Measurements from ENCODE around the gene MCM3AP.

Gene MCM3AP

DNA sequence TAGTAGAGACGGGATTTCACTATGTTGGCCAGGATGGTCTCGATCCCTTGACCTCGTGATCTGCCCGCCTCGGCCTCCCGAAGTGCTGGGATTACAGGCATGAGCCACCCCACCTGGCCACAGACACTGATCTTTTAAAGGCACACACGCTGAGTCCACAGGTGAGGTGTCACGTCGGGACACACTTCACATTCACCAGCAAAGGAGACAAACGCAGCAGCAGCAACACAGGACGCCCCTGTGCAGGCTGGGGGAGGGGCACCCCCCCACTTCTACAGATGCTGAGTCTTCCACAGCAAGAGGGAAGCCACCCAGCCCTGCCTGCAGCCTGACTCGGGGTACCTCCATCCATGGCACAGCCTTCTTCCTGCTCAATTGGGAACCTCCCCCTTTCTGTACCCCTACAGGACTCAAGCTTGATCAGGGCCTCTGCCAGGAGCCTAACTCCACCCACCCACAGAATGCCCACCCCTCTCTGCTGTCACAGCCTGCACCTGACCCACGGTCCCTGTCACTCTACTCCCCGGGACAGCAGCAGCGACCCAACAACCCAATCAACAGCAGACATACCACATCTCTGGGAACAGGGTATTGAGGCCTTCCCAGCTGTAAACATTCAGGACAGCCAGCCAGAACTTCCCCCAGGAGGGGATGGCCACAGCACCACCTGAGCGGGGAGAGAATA lies 66.4 kb downstream of the MCM3AP start:
- TF ChIP-seq, protein P1, sequence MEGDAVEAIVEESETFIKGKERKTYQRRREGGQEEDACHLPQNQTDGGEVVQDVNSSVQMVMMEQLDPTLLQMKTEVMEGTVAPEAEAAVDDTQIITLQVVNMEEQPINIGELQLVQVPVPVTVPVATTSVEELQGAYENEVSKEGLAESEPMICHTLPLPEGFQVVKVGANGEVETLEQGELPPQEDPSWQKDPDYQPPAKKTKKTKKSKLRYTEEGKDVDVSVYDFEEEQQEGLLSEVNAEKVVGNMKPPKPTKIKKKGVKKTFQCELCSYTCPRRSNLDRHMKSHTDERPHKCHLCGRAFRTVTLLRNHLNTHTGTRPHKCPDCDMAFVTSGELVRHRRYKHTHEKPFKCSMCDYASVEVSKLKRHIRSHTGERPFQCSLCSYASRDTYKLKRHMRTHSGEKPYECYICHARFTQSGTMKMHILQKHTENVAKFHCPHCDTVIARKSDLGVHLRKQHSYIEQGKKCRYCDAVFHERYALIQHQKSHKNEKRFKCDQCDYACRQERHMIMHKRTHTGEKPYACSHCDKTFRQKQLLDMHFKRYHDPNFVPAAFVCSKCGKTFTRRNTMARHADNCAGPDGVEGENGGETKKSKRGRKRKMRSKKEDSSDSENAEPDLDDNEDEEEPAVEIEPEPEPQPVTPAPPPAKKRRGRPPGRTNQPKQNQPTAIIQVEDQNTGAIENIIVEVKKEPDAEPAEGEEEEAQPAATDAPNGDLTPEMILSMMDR (IDR thresholded peaks at IDR 0.05; ENCODE audit: insufficient read depth, low read length, missing control alignments) = no peak
- POLR2A ChIA-PET = no interaction called here
- no peak overlapping the region for H3K4me3 ChIP-seq (ENCODE audit: low read depth, low read length)
- CTCF ChIA-PET = interaction anchor here (1.2 to 1.3 kb wide), 2 partner anchors 11 to 66 kb away, joined by 3 read pairs; no protein-coding TSS in a partner anchor
- no peak for DNase-seq (ENCODE audit: low read depth, low spot score)

DNA sequence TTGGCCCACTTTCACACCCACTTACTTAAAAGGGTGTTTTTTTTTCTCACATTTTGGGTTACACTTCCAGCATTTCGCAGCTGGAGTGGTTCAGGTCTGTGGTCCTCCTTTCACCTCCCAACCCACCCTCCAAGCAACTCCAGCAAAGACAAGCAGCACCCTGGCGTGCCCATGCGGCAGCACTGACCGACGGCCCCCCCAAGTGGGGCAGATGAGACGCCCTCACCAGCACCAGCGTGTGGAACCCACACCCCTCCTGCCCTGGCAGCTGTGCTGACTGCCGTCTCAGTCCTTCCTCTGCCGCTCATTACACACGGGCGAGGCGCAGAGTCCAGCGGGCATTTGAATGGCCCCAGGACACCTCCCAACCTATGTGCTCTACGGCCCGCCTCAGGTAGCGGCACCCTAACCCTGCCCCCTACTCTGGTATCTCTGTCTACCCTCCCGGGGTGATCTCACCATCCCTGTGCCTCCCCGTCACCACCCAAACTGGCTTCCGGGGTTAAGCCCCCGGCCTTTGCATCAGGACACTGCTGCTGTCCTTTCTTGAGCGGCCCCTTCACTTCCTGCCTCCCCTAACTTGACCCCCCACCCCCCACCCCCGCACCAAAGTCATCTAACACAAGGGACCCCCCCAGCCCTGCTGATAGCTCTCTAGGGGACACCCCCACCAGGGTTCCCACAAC lies 67.8 kb downstream of the MCM3AP start:
- ChIA-PET POLR2A (no interaction called here), CTCF (no interaction called here)
- no peak for DNase-seq (ENCODE audit: low read depth, low spot score)
- no peak overlapping the region for H3K4me3 ChIP-seq (ENCODE audit: low read depth, low read length)
- TF ChIP-seq, protein P1 (IDR thresholded peaks at IDR 0.05; ENCODE audit: insufficient read depth, low read length, missing control alignments) = no peak

DNA sequence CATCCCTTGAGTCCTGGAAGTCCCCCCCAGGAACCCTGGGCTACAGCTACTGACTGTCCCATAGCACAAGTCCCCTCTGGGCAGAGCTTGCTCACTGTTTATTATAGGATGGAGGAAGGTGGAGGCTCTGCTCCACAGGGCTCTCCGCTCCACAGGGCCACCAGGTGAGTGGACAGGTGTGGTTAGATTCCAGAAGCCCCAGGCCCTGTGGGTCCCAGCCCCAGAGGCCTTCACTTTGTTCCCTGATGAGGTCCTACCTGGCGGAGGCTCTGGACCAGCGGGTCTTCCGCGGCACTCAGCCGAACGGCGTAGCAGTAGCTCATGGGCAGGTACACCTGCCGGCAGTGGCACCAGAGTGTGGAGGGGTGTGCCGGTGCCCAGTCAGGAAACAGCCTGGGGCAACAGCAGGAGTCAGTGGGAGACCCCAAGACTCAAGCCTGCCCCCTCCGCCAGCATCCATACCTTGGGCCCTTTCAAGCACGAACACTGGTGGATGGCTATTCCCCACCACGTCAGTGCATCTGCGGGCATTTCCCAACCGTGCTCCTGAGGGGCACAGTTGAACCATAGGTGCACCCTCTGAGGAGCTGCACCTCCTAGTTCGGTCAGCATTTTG lies 69.2 kb downstream of the MCM3AP start:
- no peak for DNase-seq (ENCODE audit: low read depth, low spot score)
- CTCF ChIA-PET = interaction anchor here (1.5 to 2.3 kb wide), 3 partner anchors 9 to 63 kb away, joined by 6 to 8 read pairs (median 8); partner anchors contain the start of gene LSS
- H3K4me3 ChIP-seq (ENCODE audit: low read depth, low read length) = no peak overlapping the region
- POLR2A ChIA-PET = interaction anchor here (0.7 kb wide), 1 partner anchor 103 kb away, joined by 4 read pairs; no protein-coding TSS in a partner anchor
- TF ChIP-seq, protein P1 (IDR thresholded peaks at IDR 0.05; ENCODE audit: insufficient read depth, low read length, missing control alignments) = no peak

DNA sequence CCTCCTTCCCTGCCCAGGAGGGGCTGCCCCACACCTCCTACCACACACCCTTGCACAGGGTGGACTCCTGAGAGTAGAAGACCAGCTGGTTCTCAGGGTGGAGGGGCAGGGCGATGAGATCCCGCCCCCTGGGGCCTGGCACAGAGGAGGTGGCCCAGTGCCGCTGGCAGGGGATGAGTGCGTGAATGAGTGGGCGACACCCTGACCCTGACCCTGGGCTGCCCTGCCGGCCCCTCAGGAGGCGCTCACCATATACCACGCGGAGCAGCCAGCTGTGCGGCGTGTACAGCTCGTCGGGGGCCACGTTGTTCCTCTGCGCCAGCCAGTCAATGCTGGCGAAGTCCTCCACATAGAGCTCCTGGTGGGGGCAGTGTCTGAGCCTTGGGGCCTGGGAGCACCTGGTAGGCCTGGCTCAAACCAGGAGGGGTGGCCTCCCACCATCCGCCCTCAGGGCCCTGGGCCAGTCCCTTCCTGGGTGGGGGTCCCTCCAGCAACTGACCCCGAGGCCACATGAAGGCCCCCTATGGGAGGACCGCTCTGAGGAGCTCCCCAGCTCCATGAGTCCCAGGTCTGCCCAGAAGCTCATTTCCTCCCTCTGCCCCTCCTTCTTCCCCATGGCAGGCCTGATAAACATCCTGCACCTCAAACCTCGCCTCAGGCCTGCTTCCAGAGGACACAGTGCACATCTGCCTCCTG lies 69.8 kb downstream of the MCM3AP start:
- ChIA-PET CTCF (interaction anchor here (1.4 to 2.3 kb wide), 4 partner anchors 10 to 62 kb away, joined by 3 to 8 read pairs (median 7); partner anchors contain the start of gene LSS), POLR2A (no interaction called here)
- no peak overlapping the region for H3K4me3 ChIP-seq (ENCODE audit: low read depth, low read length)
- no peak for DNase-seq (ENCODE audit: low read depth, low spot score)
- TF ChIP-seq, protein P1 (IDR thresholded peaks at IDR 0.05; ENCODE audit: insufficient read depth, low read length, missing control alignments) = no peak

DNA sequence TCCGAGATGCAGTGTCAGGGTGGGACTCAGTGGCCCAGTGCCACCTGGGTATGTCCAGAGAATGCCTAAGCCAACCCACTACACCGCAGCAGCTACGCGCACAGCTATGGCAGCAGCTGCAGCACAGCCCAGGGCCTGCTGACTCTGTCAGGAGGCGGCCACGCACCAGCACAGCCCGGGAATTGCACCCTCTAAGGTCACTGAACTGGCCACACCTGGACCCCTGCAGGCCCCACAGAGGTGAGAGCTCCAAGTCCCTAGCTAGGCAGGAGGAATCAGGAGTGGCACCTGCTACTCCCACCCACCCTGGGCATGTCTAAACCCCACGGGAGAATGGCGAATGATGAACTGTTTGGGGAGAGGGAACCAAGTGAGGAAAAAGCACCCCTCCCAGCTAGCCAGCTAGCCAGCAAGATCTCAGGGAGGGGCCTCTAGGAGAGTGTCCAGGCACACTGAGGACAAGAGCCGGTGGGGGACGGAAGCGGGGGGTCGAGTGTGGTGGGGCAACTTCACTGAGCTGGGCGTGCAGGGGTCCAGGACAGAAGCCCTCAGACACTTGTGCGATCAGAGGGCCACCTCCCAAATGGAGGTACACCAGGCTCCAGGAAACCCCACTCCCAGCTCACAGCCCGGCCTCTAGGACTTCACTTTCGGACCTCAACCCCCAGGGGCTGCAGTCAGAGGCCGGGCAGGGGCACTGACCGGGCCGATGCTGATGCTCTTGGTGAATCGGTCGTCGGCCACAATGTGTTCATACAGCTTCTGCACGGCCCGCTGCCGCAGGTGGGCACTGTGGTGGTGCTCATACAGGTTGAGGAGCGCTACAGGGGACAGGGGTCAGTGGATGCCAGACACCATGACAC lies 70.7 kb downstream of the MCM3AP start:
- no peak for DNase-seq (ENCODE audit: low read depth, low spot score)
- TF ChIP-seq, protein P1 (IDR thresholded peaks at IDR 0.05; ENCODE audit: insufficient read depth, low read length, missing control alignments) = no peak
- H3K4me3 ChIP-seq (ENCODE audit: low read depth, low read length) = no peak overlapping the region
- ChIA-PET CTCF (interaction anchor here (1.4 to 2.3 kb wide), 4 partner anchors 10 to 61 kb away, joined by 3 to 8 read pairs (median 7); partner anchors contain the start of gene LSS), POLR2A (no interaction called here)
